HepG2 (cell line): Measurements from ENCODE around the gene SETD1A. TPM values are rescaled to one million over a fixed set of nuclear protein-coding genes. Genes with fewer than 3 reads are reported as not detected.

Source experiments
- CBX5 ChIP-seq: sonication (generic); formaldehyde crosslinking; IDR thresholded peaks from 2 replicates; pipeline ENCODE4 v1.4.0; 2020; ENCODE audit warnings: missing genetic modification reagents, borderline replicate concordance
- HOXD1 ChIP-seq: sonication (generic); formaldehyde crosslinking; IDR thresholded peaks from 2 replicates; pipeline ENCODE4 v1.5.0; 2020; ENCODE audit warnings: missing genetic modification reagents
- MBNL3 ChIP-seq: fragments of 250-450 bp; sonication (Bioruptor Pico); conservative IDR thresholded peaks from 2 replicates; pipeline ENCODE4 v1.8.0; 2022; ENCODE audit warnings: mild to moderate bottlenecking, inconsistent platforms
- RBM39 ChIP-seq: fragments of 200-400 bp; formaldehyde crosslinking; IDR thresholded peaks from one replicate; pipeline ENCODE4 v1.6.1; 2018; ENCODE audit warnings: antibody characterized with exemption, mild to moderate bottlenecking, low read depth, low read length; ENCODE audit not compliant: poor library complexity, severe bottlenecking
- RFXANK ChIP-seq: IDR thresholded peaks from 2 replicates; pipeline ENCODE4 v1.6.1; 2016
- SPEN ChIP-seq: sonication (generic); formaldehyde crosslinking; IDR thresholded peaks from 2 replicates; pipeline ENCODE4 v1.5.1; 2020; ENCODE audit warnings: low read depth, mild to moderate bottlenecking, missing genetic modification reagents
- SRSF9 ChIP-seq: fragments of 200-400 bp; formaldehyde crosslinking; IDR thresholded peaks from 2 replicates; pipeline ENCODE4 v1.6.1; 2018; ENCODE audit warnings: borderline replicate concordance, mild to moderate bottlenecking, low read depth, low read length; ENCODE audit not compliant: insufficient read depth, poor library complexity, severe bottlenecking
- SSRP1 ChIP-seq: IDR thresholded peaks from 2 replicates; pipeline ENCODE4 v1.6.1; 2016; ENCODE audit warnings: control low read depth
- TARDBP ChIP-seq: sonication (generic); formaldehyde crosslinking; IDR thresholded peaks from 2 replicates; pipeline ENCODE4 v1.8.0; 2022; ENCODE audit warnings: mild to moderate bottlenecking, missing genetic modification reagents
- ZNF180 ChIP-seq: sonication (generic); formaldehyde crosslinking; IDR thresholded peaks from 2 replicates; pipeline ENCODE4 v1.4.0; 2020; ENCODE audit warnings: low read depth, missing genetic modification reagents, borderline replicate concordance
- ZNF543 ChIP-seq: sonication (generic); formaldehyde crosslinking; IDR thresholded peaks from 2 replicates; pipeline ENCODE4 v1.4.0; 2020; ENCODE audit warnings: mild to moderate bottlenecking, missing genetic modification reagents
- ZNF556 ChIP-seq: sonication (generic); formaldehyde crosslinking; IDR thresholded peaks from 2 replicates; pipeline ENCODE4 v1.4.0; 2020; ENCODE audit warnings: mild to moderate bottlenecking, missing genetic modification reagents, borderline replicate concordance
- ZNF563 ChIP-seq: sonication (generic); formaldehyde crosslinking; IDR thresholded peaks from 2 replicates; pipeline ENCODE4 v1.8.0; 2022; ENCODE audit warnings: mild to moderate bottlenecking, moderate library complexity, missing genetic modification reagents
- ZNF788 ChIP-seq: sonication (generic); formaldehyde crosslinking; IDR thresholded peaks from 2 replicates; pipeline ENCODE4 v1.5.0; 2020; ENCODE audit warnings: mild to moderate bottlenecking, missing genetic modification reagents, borderline replicate concordance
- polyA plus RNA-seq, 8 experiments: library from polyadenylated mRNA; depleted of rRNA in 3 of 8; stranded (reverse) in 7 of 8; unstranded in 1 of 8; fragments of >200 nt; fragmentation: Illumina TruSeq in 4 of 8; extraction: Trizol in 4 of 8; gene quantifications; 2 replicates each; pipeline versions ENCODE4 v1.2.1 to v1.2.3, GENCODE V29; 2011 to 2016; ENCODE audit warnings: low read depth in 4 of 8, missing spikeins in 1 of 8, mixed read lengths in 1 of 8; ENCODE audit not compliant: insufficient read depth in 1 of 8
- total RNA-seq, 5 experiments: library from RNA; depleted of rRNA; stranded (reverse); fragments of >200 nt; fragmentation: Illumina TruSeq; extraction: Trizol; gene quantifications; 2 replicates each; pipeline ENCODE4 v1.2.3, GENCODE V29; 2016; ENCODE audit warnings: low read depth in 1 of 5
- TF ChIP-seq, protein P1 (sequence below): sonication (generic); formaldehyde crosslinking; IDR thresholded peaks from one replicate; pipeline ENCODE4 v1.5.1; 2020; ENCODE audit warnings: mild to moderate bottlenecking, missing genetic modification reagents; ENCODE audit errors: not compliant biosample characterization
- TF ChIP-seq, protein P2 (sequence below): sonication (generic); formaldehyde crosslinking; IDR thresholded peaks from 2 replicates; pipeline ENCODE4 v1.8.0; 2022; ENCODE audit warnings: mild to moderate bottlenecking, missing genetic modification reagents; ENCODE audit not compliant: insufficient replicate concordance

Gene SETD1A
- total and polyA plus RNA-seq, 2 of the 13 experiments (the other 11 are each of a cell fraction or from before 2014, with no cell fraction given) = 3.8 to 5.6 TPM

DNA sequence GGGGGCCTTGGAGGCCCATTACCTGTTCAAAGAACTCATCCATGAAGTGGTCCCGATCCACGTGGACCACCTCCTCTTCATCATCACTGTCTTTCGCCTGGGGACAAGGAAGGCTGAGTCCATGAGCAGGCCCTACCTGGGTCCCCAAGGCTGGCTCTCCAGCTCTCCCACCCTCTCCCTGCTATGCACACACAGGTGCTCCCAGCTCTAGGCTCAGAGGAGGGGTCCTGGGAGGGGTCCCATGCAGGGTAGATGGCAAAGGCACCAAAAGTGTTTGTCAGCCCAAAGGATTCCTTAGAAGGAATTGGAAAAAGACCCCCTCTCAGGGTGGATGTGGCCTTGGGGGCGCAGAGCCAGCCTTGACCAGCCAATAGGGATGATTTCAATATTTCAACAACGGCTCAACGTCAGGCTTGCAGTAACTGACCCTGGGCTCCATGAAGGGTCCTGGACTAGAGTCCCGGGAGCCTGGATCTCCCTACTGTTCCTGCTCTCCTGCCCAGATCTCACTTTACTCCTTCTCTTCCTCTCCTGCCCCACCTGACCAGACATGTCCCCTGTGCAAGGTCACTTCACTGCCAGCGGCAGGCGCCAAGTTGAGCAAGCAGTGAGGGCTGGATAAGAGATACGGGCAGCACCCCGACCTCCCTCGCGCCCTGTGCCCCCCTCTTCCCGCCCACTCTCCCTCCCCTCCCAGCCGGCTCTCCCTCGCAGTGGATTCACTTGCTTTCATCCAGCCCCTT is 44.1 kb downstream of the SETD1A start (continued):
- TF ChIP-seq ZNF180 (CRISPR knock-in tag) (no peak), TARDBP (CRISPR knock-in tag) (0 out of 2 replicates have a peak, but pooled peaks have one; percentile 41), ZNF563 (CRISPR knock-in tag) (peak; percentile 44; the same call in 1 of the 2 replicates), ZNF788 (CRISPR knock-in tag) (peak; percentile 67; the same call in 1 of the 2 replicates), MBNL3 (no peak), ZNF556 (peak; percentile 21; the same call in 1 of the 2 replicates), ZNF543 (0 out of 2 replicates have a peak, but pooled peaks have one; percentile 46), CBX5 (CRISPR knock-in tag) (peak; percentile 18; the same call in 1 of the 2 replicates), SRSF9 (no peak), HOXD1 (CRISPR knock-in tag) (0 out of 2 replicates have a peak, but pooled peaks have one; percentile 41), SPEN (CRISPR knock-in tag) (peak; percentile 48; the same call in 1 of the 2 replicates), RBM39 (no peak), SSRP1 (CRISPR knock-in tag) (no peak), RFXANK (CRISPR knock-in tag) (no peak)
- TF ChIP-seq, protein P1, sequence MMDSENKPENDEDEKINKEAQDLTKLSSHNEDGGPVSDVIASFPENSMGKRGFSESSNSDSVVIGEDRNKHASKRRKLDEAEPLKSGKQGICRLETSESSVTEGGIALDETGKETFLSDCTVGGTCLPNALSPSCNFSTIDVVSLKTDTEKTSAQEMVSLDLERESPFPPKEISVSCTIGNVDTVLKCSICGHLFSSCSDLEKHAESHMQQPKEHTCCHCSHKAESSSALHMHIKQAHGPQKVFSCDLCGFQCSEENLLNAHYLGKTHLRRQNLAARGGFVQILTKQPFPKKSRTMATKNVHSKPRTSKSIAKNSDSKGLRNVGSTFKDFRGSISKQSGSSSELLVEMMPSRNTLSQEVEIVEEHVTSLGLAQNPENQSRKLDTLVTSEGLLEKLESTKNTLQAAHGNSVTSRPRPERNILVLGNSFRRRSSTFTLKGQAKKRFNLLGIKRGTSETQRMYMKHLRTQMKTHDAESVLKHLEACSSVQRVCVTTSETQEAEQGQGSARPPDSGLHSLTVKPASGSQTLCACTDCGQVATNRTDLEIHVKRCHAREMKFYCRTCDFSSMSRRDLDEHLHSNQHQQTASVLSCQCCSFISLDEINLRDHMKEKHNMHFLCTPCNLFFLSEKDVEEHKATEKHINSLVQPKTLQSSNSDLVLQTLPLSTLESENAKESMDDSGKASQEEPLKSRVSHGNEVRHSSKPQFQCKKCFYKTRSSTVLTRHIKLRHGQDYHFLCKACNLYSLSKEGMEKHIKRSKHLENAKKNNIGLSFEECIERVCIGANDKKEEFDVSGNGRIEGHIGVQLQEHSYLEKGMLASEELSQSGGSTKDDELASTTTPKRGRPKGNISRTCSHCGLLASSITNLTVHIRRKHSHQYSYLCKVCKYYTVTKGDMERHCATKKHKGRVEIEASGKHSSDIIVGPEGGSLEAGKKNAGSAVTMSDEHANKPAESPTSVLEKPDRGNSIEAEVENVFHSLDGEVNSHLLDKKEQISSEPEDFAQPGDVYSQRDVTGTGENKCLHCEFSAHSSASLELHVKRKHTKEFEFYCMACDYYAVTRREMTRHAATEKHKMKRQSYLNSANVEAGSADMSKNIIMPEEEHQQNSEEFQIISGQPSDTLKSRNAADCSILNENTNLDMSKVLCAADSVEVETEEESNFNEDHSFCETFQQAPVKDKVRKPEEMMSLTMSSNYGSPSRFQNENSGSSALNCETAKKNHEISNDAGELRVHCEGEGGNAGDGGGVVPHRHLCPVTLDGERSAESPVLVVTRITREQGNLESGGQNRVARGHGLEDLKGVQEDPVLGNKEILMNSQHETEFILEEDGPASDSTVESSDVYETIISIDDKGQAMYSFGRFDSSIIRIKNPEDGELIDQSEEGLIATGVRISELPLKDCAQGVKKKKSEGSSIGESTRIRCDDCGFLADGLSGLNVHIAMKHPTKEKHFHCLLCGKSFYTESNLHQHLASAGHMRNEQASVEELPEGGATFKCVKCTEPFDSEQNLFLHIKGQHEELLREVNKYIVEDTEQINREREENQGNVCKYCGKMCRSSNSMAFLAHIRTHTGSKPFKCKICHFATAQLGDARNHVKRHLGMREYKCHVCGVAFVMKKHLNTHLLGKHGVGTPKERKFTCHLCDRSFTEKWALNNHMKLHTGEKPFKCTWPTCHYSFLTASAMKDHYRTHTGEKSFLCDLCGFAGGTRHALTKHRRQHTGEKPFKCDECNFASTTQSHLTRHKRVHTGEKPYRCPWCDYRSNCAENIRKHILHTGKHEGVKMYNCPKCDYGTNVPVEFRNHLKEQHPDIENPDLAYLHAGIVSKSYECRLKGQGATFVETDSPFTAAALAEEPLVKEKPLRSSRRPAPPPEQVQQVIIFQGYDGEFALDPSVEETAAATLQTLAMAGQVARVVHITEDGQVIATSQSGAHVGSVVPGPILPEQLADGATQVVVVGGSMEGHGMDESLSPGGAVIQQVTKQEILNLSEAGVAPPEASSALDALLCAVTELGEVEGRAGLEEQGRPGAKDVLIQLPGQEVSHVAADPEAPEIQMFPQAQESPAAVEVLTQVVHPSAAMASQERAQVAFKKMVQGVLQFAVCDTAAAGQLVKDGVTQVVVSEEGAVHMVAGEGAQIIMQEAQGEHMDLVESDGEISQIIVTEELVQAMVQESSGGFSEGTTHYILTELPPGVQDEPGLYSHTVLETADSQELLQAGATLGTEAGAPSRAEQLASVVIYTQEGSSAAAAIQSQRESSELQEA (CRISPR knock-in tag) = no peak
- TF ChIP-seq, protein P2, sequence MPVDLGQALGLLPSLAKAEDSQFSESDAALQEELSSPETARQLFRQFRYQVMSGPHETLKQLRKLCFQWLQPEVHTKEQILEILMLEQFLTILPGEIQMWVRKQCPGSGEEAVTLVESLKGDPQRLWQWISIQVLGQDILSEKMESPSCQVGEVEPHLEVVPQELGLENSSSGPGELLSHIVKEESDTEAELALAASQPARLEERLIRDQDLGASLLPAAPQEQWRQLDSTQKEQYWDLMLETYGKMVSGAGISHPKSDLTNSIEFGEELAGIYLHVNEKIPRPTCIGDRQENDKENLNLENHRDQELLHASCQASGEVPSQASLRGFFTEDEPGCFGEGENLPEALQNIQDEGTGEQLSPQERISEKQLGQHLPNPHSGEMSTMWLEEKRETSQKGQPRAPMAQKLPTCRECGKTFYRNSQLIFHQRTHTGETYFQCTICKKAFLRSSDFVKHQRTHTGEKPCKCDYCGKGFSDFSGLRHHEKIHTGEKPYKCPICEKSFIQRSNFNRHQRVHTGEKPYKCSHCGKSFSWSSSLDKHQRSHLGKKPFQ (CRISPR knock-in tag) = no peak
